GM23338 (cell line): ENCODE measurements around the gene PGS1. TPM values are rescaled to one million over a fixed set of nuclear protein-coding genes. Genes with fewer than 3 reads are reported as not detected.

Experiments used
- ATAC-seq: fragments of 200-7000 bp; cut with Tn5 transposase; 3 replicates; pipeline ENCODE4 v1.9.1; 2020
- DNase-seq: peaks from one replicate; pipeline ENCODE4 v3.0.0-alpha.2; 2015; ENCODE audit warnings: low spot score
- H2AFZ ChIP-seq: fragments of 200-600 bp; sonication (generic); 2 replicates; pipeline ENCODE4 v1.8.0; 2016; ENCODE audit warnings: antibody characterized with exemption, mild to moderate bottlenecking, moderate library complexity
- H3F3A ChIP-seq: fragments of 200-600 bp; sonication (generic); replicated peaks from 2 replicates; pipeline ENCODE4 v1.8.0; 2017; ENCODE audit warnings: antibody characterized with exemption, mixed run types, low read depth
- H3K27ac ChIP-seq: fragments of 200-600 bp; sonication (generic); 2 replicates; pipeline ENCODE4 v1.6.1; 2016; ENCODE audit warnings: low read depth
- H3K27me3 ChIP-seq: fragments of 200-600 bp; sonication (generic); 2 replicates; pipeline ENCODE4 v1.8.0; 2016; ENCODE audit warnings: mild to moderate bottlenecking, mixed run types, moderate library complexity; ENCODE audit not compliant: insufficient read depth
- H3K36me3 ChIP-seq: fragments of 200-600 bp; sonication (generic); 2 replicates; pipeline ENCODE4 v1.8.0; 2016; ENCODE audit warnings: mild to moderate bottlenecking; ENCODE audit not compliant: insufficient read depth
- H3K4me1 ChIP-seq: fragments of 200-600 bp; sonication (generic); 2 replicates; pipeline ENCODE4 v1.8.0; 2016; ENCODE audit warnings: mild to moderate bottlenecking, moderate library complexity; ENCODE audit not compliant: insufficient read depth
- H3K4me2 ChIP-seq: fragments of 200-600 bp; sonication (generic); 2 replicates; pipeline ENCODE4 v1.7.1; 2017; ENCODE audit warnings: mixed run types
- H3K4me3 ChIP-seq: fragments of 200-600 bp; sonication (generic); 2 replicates; pipeline ENCODE4 v1.6.1; 2016; ENCODE audit warnings: mixed run types
- H3K79me2 ChIP-seq: fragments of 200-600 bp; sonication (generic); replicated peaks from 2 replicates; pipeline ENCODE4 v1.8.0; 2017; ENCODE audit warnings: mild to moderate bottlenecking; ENCODE audit not compliant: insufficient read depth
- H3K9me2 ChIP-seq: fragments of 200-600 bp; sonication (generic); 2 replicates; pipeline ENCODE4 v1.8.0; 2017; ENCODE audit not compliant: insufficient read depth
- H4K20me1 ChIP-seq: fragments of 200-600 bp; sonication (generic); replicated peaks from 2 replicates; pipeline ENCODE4 v1.8.0; 2017; ENCODE audit warnings: mild to moderate bottlenecking; ENCODE audit not compliant: insufficient read depth
- H3K27ac Mint-ChIP-seq: 2 replicates; pipeline ENCODE4 v1.8.0; 2020; ENCODE audit warnings: inconsistent platforms, mild to moderate bottlenecking, moderate library complexity, mixed read lengths
- H3K27me3 Mint-ChIP-seq: 3 replicates; pipeline ENCODE4 v1.8.0; 2022; ENCODE audit warnings: low read depth, mild to moderate bottlenecking, moderate library complexity, mixed read lengths, inconsistent platforms; ENCODE audit not compliant: insufficient read depth, poor library complexity
- H3K36me3 Mint-ChIP-seq: 3 replicates; pipeline ENCODE4 v1.8.0; 2021; ENCODE audit warnings: low read depth, mild to moderate bottlenecking, inconsistent platforms, moderate library complexity, mixed read lengths
- H3K4me1 Mint-ChIP-seq: 3 replicates; pipeline ENCODE4 v1.8.0; 2020; ENCODE audit warnings: mild to moderate bottlenecking, inconsistent platforms, mixed read lengths
- H3K4me3 Mint-ChIP-seq: 3 replicates; pipeline ENCODE4 v1.8.0; 2021; ENCODE audit warnings: moderate library complexity, mild to moderate bottlenecking, inconsistent platforms, mixed read lengths
- H3K9me3 Mint-ChIP-seq: 3 replicates; pipeline ENCODE4 v1.8.0; 2020; ENCODE audit warnings: moderate library complexity, mild to moderate bottlenecking, inconsistent platforms, mixed read lengths
- CREB1 ChIP-seq: fragments of 250-450 bp; sonication (Bioruptor Pico); IDR thresholded peaks from 2 replicates; pipeline ENCODE4 v1.5.0; 2020; ENCODE audit warnings: low read depth, mild to moderate bottlenecking, moderate library complexity
- CTCF ChIP-seq, 2 experiments: fragments of 200-600 bp in 1 of 2; sonication (generic) in 1 of 2; conservative IDR thresholded peaks; 2 replicates each; pipeline versions ENCODE4 v1.5.1 to v1.6.1; 2016 to 2017; ENCODE audit warnings: antibody characterized with exemption in 2 of 2, low read depth in 2 of 2, mild to moderate bottlenecking in 2 of 2, moderate library complexity in 1 of 2
- ETS1 ChIP-seq: IDR thresholded peaks from 2 replicates; pipeline ENCODE4 v1.6.1; 2016; ENCODE audit warnings: antibody characterized with exemption
- EZH2 ChIP-seq: fragments of 200-600 bp; sonication (generic); IDR thresholded peaks from one replicate; pipeline ENCODE4 v1.8.0; 2017; ENCODE audit warnings: antibody characterized with exemption, mild to moderate bottlenecking, low read depth; ENCODE audit not compliant: unreplicated experiment
- EZH2phosphoT487 ChIP-seq: fragments of 200-600 bp; sonication (generic); IDR thresholded peaks from one replicate; pipeline ENCODE4 v1.8.1; 2018; ENCODE audit warnings: antibody characterized with exemption; ENCODE audit not compliant: unreplicated experiment
- JUNB ChIP-seq: IDR thresholded peaks from one replicate; pipeline ENCODE4 v1.6.1; 2016; ENCODE audit warnings: antibody characterized with exemption; ENCODE audit not compliant: unreplicated experiment
- NANOG ChIP-seq: IDR thresholded peaks from 2 replicates; pipeline ENCODE4 v1.6.1; 2016; ENCODE audit warnings: antibody characterized with exemption, borderline replicate concordance
- POLR2AphosphoS5 ChIP-seq: IDR thresholded peaks from 2 replicates; pipeline ENCODE4 v1.6.1; 2016; ENCODE audit warnings: antibody characterized with exemption, low read depth
- STAT1 ChIP-seq: IDR thresholded peaks from one replicate; pipeline ENCODE4 v1.6.1; 2016; ENCODE audit warnings: antibody characterized with exemption; ENCODE audit not compliant: unreplicated experiment
- ZNF114 ChIP-seq: fragments of 250-450 bp; sonication (Bioruptor Pico); IDR thresholded peaks from 2 replicates; pipeline ENCODE4 v1.5.0; 2020; ENCODE audit warnings: mild to moderate bottlenecking, moderate library complexity
- ZNF462 ChIP-seq: fragments of 250-450 bp; sonication (Bioruptor Pico); IDR thresholded peaks from 2 replicates; pipeline ENCODE4 v1.5.0; 2020; ENCODE audit warnings: mild to moderate bottlenecking, moderate library complexity
- polyA plus RNA-seq: library from polyadenylated mRNA; unstranded; fragments of >200 nt; fragmentation: Nextera tagmentation; extraction: Ambion mirVana; gene quantifications from 2 replicates; pipeline ENCODE4 v1.2.1, GENCODE V29; 2016
- total RNA-seq: library from RNA; depleted of rRNA; stranded (reverse); fragments of >200 nt; shearing (Covaris generic); gene quantifications from 2 replicates; pipeline ENCODE4 v1.2.3, GENCODE V29; 2014

The PGS1 gene
- total and polyA plus RNA-seq, 2 experiments from 2014 or later: 43.9 to 67.1 TPM

GRCh38 chr17:78459696-78460095, 81.2 kb downstream of the PGS1 start (continued):
- no peak for TF ChIP-seq STAT1
- TF ChIP-seq CTCF (conservative IDR thresholded peaks at IDR 0.05; ENCODE audit: low read depth in 2 of 2): no peak
- no peak for TF ChIP-seq JUNB
- no peak for TF ChIP-seq EZH2phosphoT487
- no peak for TF ChIP-seq POLR2AphosphoS5
- TF ChIP-seq EZH2: no peak
- TF ChIP-seq NANOG: no peak
- TF ChIP-seq ZNF114 (CRISPR knock-in tag): no peak
- TF ChIP-seq ETS1: no peak

GRCh38 chr17:78460176-78460675, 81.8 kb downstream of the PGS1 start:
- no peaks in the 10 kb centered on the region for H4K20me1 ChIP-seq
- Mint-ChIP-seq H3K36me3 (no peaks in the 10 kb centered on the region), H3K4me1 (0 out of 3 replicates have a peak, but pooled peaks cover 5% of the 10 kb centered on the region), H3K9me3 (peaks cover 9% of the 10 kb centered on the region; the same call in 2 of the 3 replicates), H3K27ac (no peak overlapping the region), H3K4me3 (no peak overlapping the region), H3K27me3 (peaks cover 7% of the 10 kb centered on the region)
- no peak overlapping the region for H3K4me3 ChIP-seq
- H3K27ac ChIP-seq: no peak overlapping the region
- DNase-seq: no peak
- no peak for ATAC-seq
- no peaks in the 10 kb centered on the region for H3K27me3 ChIP-seq
- no peak overlapping the region for H2AFZ ChIP-seq
- no peaks in the 10 kb centered on the region for H3K79me2 ChIP-seq
- H3K36me3 ChIP-seq: no peaks in the 10 kb centered on the region; the same call in 1 of the 2 replicates
- no peak overlapping the region for H3K4me2 ChIP-seq
- no peaks in the 10 kb centered on the region for H3K9me2 ChIP-seq
- H3F3A ChIP-seq: no peaks in the 10 kb centered on the region
- H3K4me1 ChIP-seq: no peaks in the 10 kb centered on the region
- no peak for TF ChIP-seq ZNF462 (CRISPR knock-in tag)
- no peak for TF ChIP-seq CTCF (conservative IDR thresholded peaks at IDR 0.05; ENCODE audit: low read depth in 2 of 2)
- TF ChIP-seq ZNF114 (CRISPR knock-in tag): no peak
- no peak for TF ChIP-seq JUNB
- TF ChIP-seq POLR2AphosphoS5: no peak
- no peak for TF ChIP-seq CREB1 (CRISPR knock-in tag)
- TF ChIP-seq ETS1: no peak
- no peak for TF ChIP-seq STAT1
- no peak for TF ChIP-seq EZH2phosphoT487
- TF ChIP-seq EZH2: no peak
